Suprapubic skin (tissue), 4 donors: ENCODE measurements around the gene SMC3. TPM values are rescaled to one million over a fixed set of nuclear protein-coding genes. Genes with fewer than 3 reads are reported as not detected.
A peak's percentile ranks its signal among the peaks of the same experiment; 100 is the strongest.

Experiments
- DNase-seq, 2 donors: peaks; one replicate each; pipeline ENCODE4 v3.0.0-alpha.2; 2019; ENCODE audit warnings: low spot score in 2 of 2
- H3K27ac ChIP-seq: fragments of 200-600 bp; sonication (generic); one replicate; pipeline ENCODE4 v1.5.1; 2019
- H3K27me3 ChIP-seq: fragments of 200-600 bp; sonication (generic); one replicate; pipeline ENCODE4 v1.5.1; 2019
- H3K36me3 ChIP-seq: fragments of 200-600 bp; sonication (generic); one replicate; pipeline ENCODE4 v1.5.1; 2019
- H3K4me1 ChIP-seq: fragments of 200-600 bp; sonication (generic); one replicate; pipeline ENCODE4 v1.5.1; 2019
- H3K4me3 ChIP-seq: fragments of 200-600 bp; sonication (generic); one replicate; pipeline ENCODE4 v1.5.1; 2019; ENCODE audit warnings: mild to moderate bottlenecking
- H3K9me3 ChIP-seq: fragments of 200-600 bp; sonication (generic); one replicate; pipeline ENCODE4 v1.5.1; 2019
- EP300 ChIP-seq: sonication (generic); formaldehyde crosslinking; IDR thresholded peaks from one replicate; pipeline ENCODE4 v1.6.1; 2017; ENCODE audit warnings: antibody characterized with exemption
- POLR2A ChIP-seq, 2 donors: fragments of 450-650 bp; IDR thresholded peaks; one replicate each; pipeline ENCODE4 v1.6.1; 2017; ENCODE audit warnings: antibody characterized with exemption in 2 of 2, mild to moderate bottlenecking in 2 of 2, moderate library complexity in 2 of 2
- POLR2AphosphoS5 ChIP-seq, 3 donors: sonication (generic); formaldehyde crosslinking; IDR thresholded peaks; one replicate each; pipeline ENCODE4 v1.6.1; 2017; ENCODE audit warnings: antibody characterized with exemption in 3 of 3
- WGBS: methylation state at CpG from one replicate; pipeline ENCODE4 v1.1.5; 2018; 5-methylcytosine and 5-hydroxymethylcytosine counted together
- total RNA-seq, 4 donors: library from RNA; depleted of rRNA; stranded (reverse); fragments of >200 nt; gene quantifications; one replicate each; pipeline ENCODE4 v1.1.0, GENCODE V29; 2016
- TF ChIP-seq, protein P1 (sequence below), 2 donors: fragments of 200-600 bp in 1 of 2; fragments of 450-650 bp in 1 of 2; sonication (generic) in 1 of 2; IDR thresholded peaks; one replicate each; pipeline ENCODE4 v1.5.1; 2016 to 2019; ENCODE audit warnings: antibody characterized with exemption in 2 of 2, mild to moderate bottlenecking in 1 of 2, moderate library complexity in 1 of 2

SMC3 gene
- total RNA-seq, result 10 to 100 TPM; 18.9 to 33.5 (median 23.3) TPM

DNA sequence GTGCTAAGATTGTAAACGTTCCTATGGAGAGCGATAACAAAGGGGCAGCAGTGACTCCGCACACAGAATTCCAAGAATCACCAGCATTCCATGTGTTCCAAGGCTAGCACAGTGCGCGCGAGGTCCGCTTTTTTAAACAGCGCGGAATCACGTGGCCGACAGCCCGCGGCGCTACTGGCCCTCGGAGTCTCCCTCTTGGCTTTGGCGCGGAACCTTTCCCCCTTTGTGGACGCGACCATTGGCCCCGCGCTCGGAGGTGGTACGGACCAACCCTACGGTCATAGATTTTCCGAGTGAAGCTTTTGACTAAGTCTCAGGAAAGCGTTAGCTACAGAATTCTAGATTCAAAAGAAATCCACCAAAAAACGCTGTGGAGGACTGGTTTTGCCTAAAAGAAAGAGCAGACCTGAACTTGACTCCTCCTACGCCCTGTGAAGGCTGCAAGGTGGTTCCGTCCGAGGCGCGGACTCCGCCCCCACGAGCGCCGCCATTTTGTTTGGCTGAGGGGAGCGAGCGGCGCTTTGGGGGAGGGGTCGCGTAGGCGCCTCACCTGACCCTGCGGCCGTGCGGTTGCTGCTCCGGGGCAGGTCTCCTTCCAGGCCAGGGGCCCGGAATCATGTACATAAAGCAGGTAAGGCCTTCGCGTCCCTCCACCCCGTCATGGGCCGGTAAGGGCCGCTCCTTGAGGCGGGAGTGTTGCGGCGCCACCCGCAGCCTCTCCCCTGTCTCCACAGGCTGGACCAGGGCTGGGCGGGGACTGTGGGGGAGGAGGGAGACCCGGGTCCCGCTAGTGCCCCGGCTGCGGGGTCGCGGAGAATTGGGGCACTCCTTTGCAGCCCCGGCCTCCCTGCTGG, at the start of gene SMC3:
Gene SMC3 (plus strand): TSS at position 495 of the 854 bp plus-strand sequence. CDS start 122 bp downstream, at position 617.
- WGBS, result under 1% methylated on average over 48 of the region's 64 CpGs
- Histone ChIP-seq H3K36me3 (no peaks in the 10 kb centered on the region), H3K27me3 (peaks cover 5% of the 10 kb centered on the region), H3K9me3 (no peaks in the 10 kb centered on the region), H3K27ac (peak within 1 kb of the TSS; percentile 79), H3K4me1 (peaks cover 31% of the 10 kb centered on the region), H3K4me3 (peak within 1 kb of the TSS; percentile 71)
- TF ChIP-seq POLR2A (IDR thresholded peaks at IDR 0.05), result peak in 1 of 2 donors; percentile 21
- TF ChIP-seq POLR2AphosphoS5 (IDR thresholded peaks at IDR 0.05), result peak in 2 of 3 donors; percentile 6 to 52
- no peak for TF ChIP-seq EP300
- DNase-seq, result peak; percentile 94 to 95

GRCh38 chr10:110522365-110522988, 45.0 kb upstream of the SMC3 start:
- DNase-seq, result no peak
- Histone ChIP-seq H3K27ac (no peak overlapping the region), H3K4me3 (no peak overlapping the region)

DNA sequence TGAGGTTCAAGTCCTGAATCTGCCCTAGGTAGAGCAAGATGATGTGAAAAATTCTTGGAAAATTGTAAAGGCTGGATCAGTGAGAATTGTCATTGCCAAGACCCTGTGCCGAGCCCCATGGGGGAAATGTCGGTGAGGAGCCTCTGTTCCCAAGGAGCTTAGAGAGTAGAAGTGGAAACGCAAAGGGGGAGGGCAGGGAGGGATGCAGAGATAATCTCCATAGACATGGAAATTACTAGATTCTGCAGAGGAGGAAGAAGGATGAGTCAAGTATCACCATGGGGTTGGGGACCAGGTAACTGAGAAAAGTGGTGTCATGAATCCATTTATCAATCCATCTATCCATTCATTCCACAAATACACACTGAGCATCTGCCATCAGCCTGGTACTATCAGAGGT, 43.8 kb upstream of the SMC3 start:
- no peak for TF ChIP-seq EP300
- TF ChIP-seq, protein P1, sequence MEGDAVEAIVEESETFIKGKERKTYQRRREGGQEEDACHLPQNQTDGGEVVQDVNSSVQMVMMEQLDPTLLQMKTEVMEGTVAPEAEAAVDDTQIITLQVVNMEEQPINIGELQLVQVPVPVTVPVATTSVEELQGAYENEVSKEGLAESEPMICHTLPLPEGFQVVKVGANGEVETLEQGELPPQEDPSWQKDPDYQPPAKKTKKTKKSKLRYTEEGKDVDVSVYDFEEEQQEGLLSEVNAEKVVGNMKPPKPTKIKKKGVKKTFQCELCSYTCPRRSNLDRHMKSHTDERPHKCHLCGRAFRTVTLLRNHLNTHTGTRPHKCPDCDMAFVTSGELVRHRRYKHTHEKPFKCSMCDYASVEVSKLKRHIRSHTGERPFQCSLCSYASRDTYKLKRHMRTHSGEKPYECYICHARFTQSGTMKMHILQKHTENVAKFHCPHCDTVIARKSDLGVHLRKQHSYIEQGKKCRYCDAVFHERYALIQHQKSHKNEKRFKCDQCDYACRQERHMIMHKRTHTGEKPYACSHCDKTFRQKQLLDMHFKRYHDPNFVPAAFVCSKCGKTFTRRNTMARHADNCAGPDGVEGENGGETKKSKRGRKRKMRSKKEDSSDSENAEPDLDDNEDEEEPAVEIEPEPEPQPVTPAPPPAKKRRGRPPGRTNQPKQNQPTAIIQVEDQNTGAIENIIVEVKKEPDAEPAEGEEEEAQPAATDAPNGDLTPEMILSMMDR (IDR thresholded peaks at IDR 0.05), result no peak
- no peak for TF ChIP-seq POLR2AphosphoS5 (IDR thresholded peaks at IDR 0.05)
- no peak for TF ChIP-seq POLR2A (IDR thresholded peaks at IDR 0.05)

More at GRCh38 chr10:110522365-110522988, 45.0 kb upstream of the SMC3 start:
- TF ChIP-seq POLR2AphosphoS5 (IDR thresholded peaks at IDR 0.05) (no peak), EP300 (no peak), POLR2A (IDR thresholded peaks at IDR 0.05) (no peak)
- TF ChIP-seq, protein P1 (IDR thresholded peaks at IDR 0.05), result no peak
- 88% methylated on average over 4 of the region's 4 CpGs for WGBS
- no peaks in the 10 kb centered on the region for H3K4me1 ChIP-seq
- H3K27me3 ChIP-seq, result no peaks in the 10 kb centered on the region
- no peaks in the 10 kb centered on the region for H3K9me3 ChIP-seq
- H3K36me3 ChIP-seq, result no peaks in the 10 kb centered on the region

GRCh38 chr10:110524179-110524858, 43.2 kb upstream of the SMC3 start:
- no peaks in the 10 kb centered on the region for H3K36me3 ChIP-seq
- no peaks in the 10 kb centered on the region for H3K4me1 ChIP-seq
- H3K9me3 ChIP-seq, result no peaks in the 10 kb centered on the region
- TF ChIP-seq EP300, result no peak
- TF ChIP-seq POLR2A (IDR thresholded peaks at IDR 0.05), result no peak
- 93% methylated on average over 3 of the region's 3 CpGs for WGBS
- DNase-seq, result no peak
- no peak overlapping the region for H3K27ac ChIP-seq
- no peak overlapping the region for H3K4me3 ChIP-seq
- H3K27me3 ChIP-seq, result no peaks in the 10 kb centered on the region

More for the DNA sequence above, 43.8 kb upstream of the SMC3 start:
- DNase-seq, result no peak
- Histone ChIP-seq H3K27me3 (no peaks in the 10 kb centered on the region), H3K4me3 (no peak overlapping the region), H3K27ac (no peak overlapping the region), H3K36me3 (no peaks in the 10 kb centered on the region), H3K4me1 (no peaks in the 10 kb centered on the region), H3K9me3 (no peaks in the 10 kb centered on the region)
- 73% methylated on average over 3 of the region's 3 CpGs for WGBS

DNA sequence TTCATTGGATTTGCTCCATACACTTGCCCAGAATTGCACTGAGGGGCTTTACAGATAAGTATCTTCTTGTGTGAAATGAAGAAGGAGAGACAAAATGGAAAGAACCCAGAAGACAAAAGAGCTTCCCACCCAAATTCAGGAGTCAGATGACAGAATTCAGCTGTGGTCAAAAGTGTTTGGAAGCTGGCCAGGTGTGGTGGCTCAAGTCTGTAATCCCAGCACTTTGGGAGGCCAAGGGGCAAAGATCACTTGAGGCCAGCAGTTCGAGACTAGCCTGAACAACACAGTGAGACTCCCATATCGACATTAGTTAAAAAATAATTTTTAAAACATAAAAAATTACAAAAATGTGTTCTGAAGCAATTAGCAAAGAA, 42.6 kb upstream of the SMC3 start:
- Histone ChIP-seq H3K36me3 (no peaks in the 10 kb centered on the region), H3K27me3 (no peaks in the 10 kb centered on the region), H3K4me3 (no peak overlapping the region), H3K27ac (no peak overlapping the region), H3K4me1 (peaks cover under 1% of the 10 kb centered on the region), H3K9me3 (no peaks in the 10 kb centered on the region)
- DNase-seq, result peak in 1 of 2 donors; percentile 31
- TF ChIP-seq EP300 (no peak), POLR2A (IDR thresholded peaks at IDR 0.05) (no peak)
- 93% methylated on average over 2 of the region's 2 CpGs for WGBS

DNA sequence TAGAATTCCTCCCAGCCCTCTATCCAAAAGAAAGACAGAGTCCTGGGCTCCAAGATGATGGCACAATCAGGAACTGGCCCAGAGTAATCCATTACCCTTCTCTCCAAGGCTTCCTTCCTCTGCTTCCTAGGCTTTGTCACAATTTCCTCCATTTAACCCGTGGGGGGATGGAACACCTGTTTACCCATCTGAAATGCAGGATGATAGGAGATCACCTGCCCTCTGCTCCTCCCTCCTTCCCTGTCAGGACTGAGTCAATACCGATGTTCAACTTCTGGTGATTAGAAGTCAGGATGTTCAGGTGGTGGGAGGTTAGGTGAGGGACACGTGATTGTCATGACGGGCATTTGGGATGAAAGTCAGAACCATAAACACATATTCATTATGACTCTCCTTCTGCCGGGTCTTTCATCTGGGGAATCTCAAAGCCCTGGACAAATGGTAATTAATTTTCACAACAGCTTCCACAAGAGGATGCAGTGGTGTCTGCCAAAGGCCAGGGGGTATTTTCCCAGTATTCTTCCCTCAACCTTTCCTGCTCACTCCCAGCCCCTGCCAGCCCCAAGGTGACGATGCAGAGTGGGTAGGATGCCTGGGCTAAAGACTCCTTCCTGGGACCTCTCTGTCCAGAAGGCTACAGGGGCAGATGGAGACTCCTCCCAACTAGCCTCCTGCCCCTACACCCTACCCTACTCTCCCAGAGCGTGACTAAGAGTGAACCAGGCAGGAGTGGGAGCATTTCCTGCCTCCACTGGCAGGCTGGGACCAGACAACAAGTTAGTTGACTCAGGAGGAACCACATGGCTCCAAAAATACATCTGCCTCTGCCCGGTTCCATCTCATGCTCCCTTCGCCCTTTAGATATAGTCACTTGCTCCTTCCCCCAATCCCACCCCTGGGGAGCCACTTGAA, 41.9 kb upstream of the SMC3 start:
- DNase-seq, result no peak
- Histone ChIP-seq H3K4me1 (peaks cover 7% of the 10 kb centered on the region), H3K27ac (no peak overlapping the region), H3K27me3 (no peaks in the 10 kb centered on the region), H3K9me3 (no peaks in the 10 kb centered on the region), H3K4me3 (no peak overlapping the region), H3K36me3 (no peaks in the 10 kb centered on the region)
- WGBS, result 65% methylated on average over 9 of the region's 9 CpGs
- no peak for TF ChIP-seq POLR2AphosphoS5 (IDR thresholded peaks at IDR 0.05)
- TF ChIP-seq, protein P1 (IDR thresholded peaks at IDR 0.05), result no peak
- TF ChIP-seq EP300, result no peak
- no peak for TF ChIP-seq POLR2A (IDR thresholded peaks at IDR 0.05)
